SU-DHL-6 (cell line): ENCODE measurements around the gene ADPRH.
"Not testable (repeated sequence)": the region's sequence is repeated elsewhere in the genome, so short reads cannot be mapped to it uniquely, and the experiment has no call there.

Source experiments
- CTCF ChIP-seq: fragments of 200-600 bp; sonication (generic); IDR thresholded peaks from one replicate; pipeline ENCODE4 v1.5.1; 2017; ENCODE audit warnings: antibody characterized with exemption, mild to moderate bottlenecking, low read length, moderate library complexity; ENCODE audit not compliant: insufficient read depth, poor library complexity, severe bottlenecking
- EZH2phosphoT487 ChIP-seq: fragments of 200-600 bp; sonication (generic), shearing (Covaris generic); conservative IDR thresholded peaks from 2 replicates; pipeline ENCODE4 v1.6.1; 2018; ENCODE audit warnings: mild to moderate bottlenecking, antibody characterized with exemption, low read length, moderate library complexity, mixed read lengths

GRCh38 chr3:119594929-119595328 is 15.6 kb downstream of the ADPRH start:
- TF ChIP-seq CTCF, EZH2phosphoT487: not testable (repeated sequence)
